H1 (cell line): Measurements from ENCODE around the gene SERPINH1. TPM values are rescaled to one million over a fixed set of nuclear protein-coding genes. Genes with fewer than 3 reads are reported as not detected.

Experiments used
- CTCF ChIA-PET: fragments of 300-600 bp; sonication (Branson Sonifier 250); formaldehyde crosslinking; loops from one replicate; lab custom pipeline; 2021; ENCODE audit not compliant: partially characterized antibody; lab: Charles Lee
- POLR2A ChIA-PET: fragments of 300-600 bp; sonication (Branson Sonifier 250); formaldehyde crosslinking; loops from one replicate; lab custom pipeline; 2021; ENCODE audit warnings: inconsistent platforms; ENCODE audit not compliant: partially characterized antibody; lab: Charles Lee
- DNase-seq, 2 experiments: peaks; one replicate each; pipeline versions ENCODE4 v3.0.0 to v3.0.0-alpha.2; 2010 to 2022; ENCODE audit warnings: low spot score in 2 of 2, low read depth in 1 of 2, mixed read lengths in 1 of 2
- FAIRE-seq: peaks from 2 replicates; lab custom pipeline; 2011; peaks lifted over from hg19 to GRCh38; lab: Jason Lieb, UNC
- H2AFZ ChIP-seq: 2 replicates; pipeline ENCODE4 v1.8.1; 2012; ENCODE audit warnings: low read length, inconsistent platforms
- H2AK5ac ChIP-seq: 2 replicates; pipeline ENCODE4 v1.6.1; 2013; ENCODE audit warnings: low read depth, low read length
- H2BK120ac ChIP-seq: replicated peaks from 2 replicates; pipeline ENCODE3; 2013; ENCODE audit warnings: low read depth, low read length, inconsistent platforms
- H2BK12ac ChIP-seq: 2 replicates; pipeline ENCODE4 v1.6.1; 2013; ENCODE audit warnings: low read depth, low read length
- H2BK15ac ChIP-seq: 2 replicates; pipeline ENCODE4 v1.6.1; 2013; ENCODE audit warnings: low read length
- H2BK20ac ChIP-seq: 2 replicates; pipeline ENCODE4 v1.6.1; 2013; ENCODE audit warnings: low read length
- H2BK5ac ChIP-seq: 2 replicates; pipeline ENCODE4 v1.6.1; 2013; ENCODE audit warnings: low read depth, low read length
- H3K14ac ChIP-seq: 2 replicates; pipeline ENCODE4 v1.6.1; 2013; ENCODE audit warnings: inconsistent platforms; ENCODE audit not compliant: insufficient read length
- H3K18ac ChIP-seq: 2 replicates; pipeline ENCODE4 v1.6.1; 2013; ENCODE audit warnings: low read length; ENCODE audit errors: extremely low read depth
- H3K23ac ChIP-seq: 2 replicates; pipeline ENCODE4 v1.6.1; 2013; ENCODE audit warnings: inconsistent platforms; ENCODE audit not compliant: insufficient read length
- H3K23me2 ChIP-seq: 2 replicates; pipeline ENCODE4 v1.6.1; 2013; ENCODE audit warnings: low read depth, low read length
- H3K27ac ChIP-seq: 2 replicates; pipeline ENCODE4 v1.6.1; 2011; ENCODE audit warnings: low read depth, low read length, inconsistent platforms
- H3K27me3 ChIP-seq, 4 experiments: replicated peaks in 1 of 4; 1 replicate in 1 of 4; 2 replicates in 3 of 4; pipeline versions ENCODE4 v1.6.1 to v1.8.1; 2011 to 2013; ENCODE audit warnings: low read length in 3 of 4, mild to moderate bottlenecking in 3 of 4, inconsistent platforms in 2 of 4, mixed read lengths in 2 of 4, moderate library complexity in 1 of 4; ENCODE audit not compliant: control insufficient read depth in 3 of 4, insufficient read depth in 3 of 4; ENCODE audit errors: extremely low read depth in 1 of 4
- H3K36me3 ChIP-seq, 4 experiments: 2 replicates each; pipeline versions ENCODE4 v1.6.1 to v1.8.1; 2011 to 2013; ENCODE audit warnings: mild to moderate bottlenecking in 4 of 4, low read length in 3 of 4, moderate library complexity in 2 of 4, control low read depth in 1 of 4, inconsistent platforms in 1 of 4; ENCODE audit not compliant: insufficient read depth in 4 of 4, control insufficient read depth in 2 of 4
- H3K4ac ChIP-seq: replicated peaks from 2 replicates; pipeline ENCODE3; 2013; ENCODE audit warnings: low read length, low read depth, mixed read lengths, inconsistent platforms; ENCODE audit not compliant: insufficient read length
- H3K4me1 ChIP-seq, 4 experiments: replicated peaks in 1 of 4; 1 replicate in 1 of 4; 2 replicates in 3 of 4; pipeline versions ENCODE4 v1.6.1 to v1.8.1; 2011 to 2013; ENCODE audit warnings: low read length in 3 of 4, inconsistent platforms in 2 of 4, mixed read lengths in 1 of 4; ENCODE audit not compliant: insufficient read depth in 4 of 4, control insufficient read depth in 3 of 4
- H3K4me2 ChIP-seq, 2 experiments: 2 replicates each; pipeline versions ENCODE4 v1.6.1 to v1.8.1; 2011 to 2013; ENCODE audit warnings: low read depth in 2 of 2, low read length in 2 of 2, control low read depth in 1 of 2, inconsistent platforms in 1 of 2, mild to moderate bottlenecking in 1 of 2; ENCODE audit not compliant: insufficient read depth in 1 of 2
- H3K4me3 ChIP-seq, 4 experiments: fragments of 200-600, 300-600 bp in 1 of 4; sonication (generic), shearing (Covaris generic), sonication (Bioruptor Twin) in 1 of 4; 2 replicates each; pipeline versions ENCODE4 v1.5.1 to v1.8.1; 2011 to 2016; ENCODE audit warnings: low read length in 4 of 4, low read depth in 3 of 4, control low read depth in 2 of 4, inconsistent platforms in 2 of 4, mild to moderate bottlenecking in 2 of 4, mixed read lengths in 1 of 4, moderate library complexity in 1 of 4; ENCODE audit not compliant: insufficient read depth in 2 of 4; ENCODE audit errors: extremely low read depth in 1 of 4
- H3K56ac ChIP-seq: replicated peaks from 2 replicates; pipeline ENCODE3; 2013; ENCODE audit warnings: low read depth, mild to moderate bottlenecking, mixed read lengths, low read length, inconsistent platforms; ENCODE audit not compliant: insufficient read length
- H3K79me1 ChIP-seq: 2 replicates; pipeline ENCODE4 v1.6.1; 2013; ENCODE audit warnings: low read depth, low read length, control low read depth
- H3K79me2 ChIP-seq, 2 experiments: 2 replicates each; pipeline versions ENCODE4 v1.6.1 to v1.8.1; 2012 to 2013; ENCODE audit warnings: low read length in 2 of 2, mild to moderate bottlenecking in 2 of 2, inconsistent platforms in 1 of 2; ENCODE audit not compliant: insufficient read depth in 2 of 2, control insufficient read depth in 1 of 2
- H3K9ac ChIP-seq, 4 experiments: replicated peaks in 1 of 4; 1 replicate in 1 of 4; 2 replicates in 3 of 4; pipeline versions ENCODE4 v1.6.1 to v1.8.1; 2011 to 2013; ENCODE audit warnings: low read depth in 3 of 4, low read length in 3 of 4, control low read depth in 2 of 4, mild to moderate bottlenecking in 2 of 4, moderate library complexity in 2 of 4, inconsistent platforms in 1 of 4; ENCODE audit errors: extremely low read depth in 1 of 4
- H3K9me3 ChIP-seq, 2 experiments: 2 replicates each; pipeline versions ENCODE4 v1.6.1 to v1.8.1; 2012 to 2013; ENCODE audit warnings: mild to moderate bottlenecking in 2 of 2, moderate library complexity in 2 of 2, control low read depth in 1 of 2, inconsistent platforms in 1 of 2, low read depth in 1 of 2, low read length in 1 of 2, mixed read lengths in 1 of 2; ENCODE audit not compliant: insufficient read depth in 2 of 2
- H4K20me1 ChIP-seq, 2 experiments: replicated peaks in 1 of 2; 2 replicates each; pipeline versions ENCODE3 to v1.8.1; 2011 to 2013; ENCODE audit warnings: inconsistent platforms in 2 of 2, low read length in 2 of 2, mild to moderate bottlenecking in 1 of 2; ENCODE audit not compliant: insufficient read depth in 2 of 2, control insufficient read depth in 1 of 2
- H4K5ac ChIP-seq: 2 replicates; pipeline ENCODE4 v1.6.1; 2013; ENCODE audit warnings: low read length, low read depth, mixed read lengths, inconsistent platforms; ENCODE audit not compliant: insufficient read length
- H4K8ac ChIP-seq: 2 replicates; pipeline ENCODE4 v1.8.0; 2013; ENCODE audit warnings: mild to moderate bottlenecking, moderate library complexity, low read length, inconsistent platforms; ENCODE audit not compliant: insufficient read depth; ENCODE audit errors: extremely low read depth
- H4K91ac ChIP-seq: replicated peaks from 2 replicates; pipeline ENCODE3; 2013; ENCODE audit warnings: low read length, mixed read lengths, inconsistent platforms; ENCODE audit not compliant: insufficient read length
- SP2 ChIP-seq: IDR thresholded peaks from 2 replicates; pipeline ENCODE4 v1.6.1; 2012; ENCODE audit warnings: mild to moderate bottlenecking, low read length, inconsistent platforms
- WGBS, 2 experiments: shearing (Covaris generic) in 1 of 2; methylation state at CpG; one replicate each; pipeline versions ENCODE4 v1.1.6 to v1.1.7; 2013 to 2015; ENCODE audit warnings: low lambda C conversion rate in 2 of 2, mixed read lengths in 2 of 2, inconsistent platforms in 1 of 2, low coverage in 1 of 2, missing lambda C conversion rate in 1 of 2; ENCODE audit not compliant: insufficient replicate concordance in 2 of 2, insufficient coverage in 1 of 2, insufficient read length in 1 of 2; ENCODE audit errors: extremely low coverage in 1 of 2, missing lambda C conversion rate in 1 of 2; 5-methylcytosine and 5-hydroxymethylcytosine counted together
- polyA plus RNA-seq, 7 experiments: library from polyadenylated mRNA; depleted of rRNA in 3 of 7; stranded (reverse) in 5 of 7; unstranded in 2 of 7; fragments of >200 nt in 5 of 7; fragments of 200-250 nt in 2 of 7; gene quantifications; 1 replicate in 5 of 7; 2 replicates in 1 of 7; 4 replicates in 1 of 7; pipeline versions ENCODE4 v1.2.1 to v1.2.3, GENCODE V29; 2011 to 2013; ENCODE audit warnings: missing spikeins in 2 of 7, mixed read lengths in 2 of 7
- total RNA-seq: library from RNA; stranded (reverse); fragmentation: NEBNext Ultra II Directional; extraction: Animal tissue kit (Norgen Biotek cat#: 25700); gene quantifications from 2 replicates; pipeline ENCODE4 v1.2.1, GENCODE V29; 2021

The SERPINH1 gene
- total and polyA plus RNA-seq, 2 of the 8 experiments (the other 6 are each of a cell fraction or from before 2014, with no cell fraction given) = 420 to 621 TPM

- Histone ChIP-seq H2AFZ (no peak overlapping the region), H3K79me2 (no peaks in the 10 kb centered on the region), H3K27me3 (no peaks in the 10 kb centered on the region), H2AK5ac (no peak overlapping the region), H2BK120ac (no peak overlapping the region), H2BK15ac (no peak overlapping the region), H3K18ac (no peak overlapping the region), H3K4ac (no peak overlapping the region), H4K91ac (no peak overlapping the region), H3K14ac (no peak overlapping the region), H2BK5ac (no peak overlapping the region), H2BK12ac (no peak overlapping the region), H3K4me3 (no peak overlapping the region), H4K5ac (no peak overlapping the region), H3K4me1 (peaks cover 0 to 4% (median under 1%) of the 10 kb centered on the region in 4 experiments; a peak in 3 of 7 replicates), H3K27ac (no peak overlapping the region), H3K36me3 (no peaks in the 10 kb centered on the region), H2BK20ac (no peak overlapping the region), H3K23me2 (no peaks in the 10 kb centered on the region), H3K9ac (no peak overlapping the region), H3K79me1 (no peaks in the 10 kb centered on the region), H4K8ac (no peak overlapping the region), H3K4me2 (no peak overlapping the region), H4K20me1 (no peaks in the 10 kb centered on the region), H3K56ac (no peak overlapping the region), H3K9me3 (no peaks in the 10 kb centered on the region), H3K23ac (no peak overlapping the region)
- 94% methylated on average over 16 of the region's 16 CpGs; no CpG with 5 or more reads in 1 of the 2 experiments for WGBS, 2 experiments
- FAIRE-seq (no peak), DNase-seq (no peak)
- CTCF ChIA-PET = interaction anchor here (1.2 to 7.2 kb wide), 3 partner anchors 8 to 15 kb away, joined by 3 to 74 read pairs (median 4); no protein-coding TSS in a partner anchor
- POLR2A ChIA-PET = no interaction called here
- TF ChIP-seq SP2 = no peak
These were observed 42.0 kb downstream of the SERPINH1 start for GRCh38 chr11:75603791-75604736.
